GM19372 (cell line): ENCODE measurements around the gene SIGLEC15.
A peak's percentile ranks its signal among the peaks of the same experiment; 100 is the strongest.

Experiments used
- ATAC-seq: cut with Tn5 transposase; IDR thresholded peaks from one replicate; pipeline ENCODE4 v1.9.1; 2021; ENCODE audit warnings: mild to moderate bottlenecking, low read depth, moderate library complexity; ENCODE audit not compliant: unreplicated experiment

SIGLEC15 gene

GRCh38 chr18:45871431-45872084 lies 46.1 kb downstream of the SIGLEC15 start:
- ATAC-seq = no peak

DNA sequence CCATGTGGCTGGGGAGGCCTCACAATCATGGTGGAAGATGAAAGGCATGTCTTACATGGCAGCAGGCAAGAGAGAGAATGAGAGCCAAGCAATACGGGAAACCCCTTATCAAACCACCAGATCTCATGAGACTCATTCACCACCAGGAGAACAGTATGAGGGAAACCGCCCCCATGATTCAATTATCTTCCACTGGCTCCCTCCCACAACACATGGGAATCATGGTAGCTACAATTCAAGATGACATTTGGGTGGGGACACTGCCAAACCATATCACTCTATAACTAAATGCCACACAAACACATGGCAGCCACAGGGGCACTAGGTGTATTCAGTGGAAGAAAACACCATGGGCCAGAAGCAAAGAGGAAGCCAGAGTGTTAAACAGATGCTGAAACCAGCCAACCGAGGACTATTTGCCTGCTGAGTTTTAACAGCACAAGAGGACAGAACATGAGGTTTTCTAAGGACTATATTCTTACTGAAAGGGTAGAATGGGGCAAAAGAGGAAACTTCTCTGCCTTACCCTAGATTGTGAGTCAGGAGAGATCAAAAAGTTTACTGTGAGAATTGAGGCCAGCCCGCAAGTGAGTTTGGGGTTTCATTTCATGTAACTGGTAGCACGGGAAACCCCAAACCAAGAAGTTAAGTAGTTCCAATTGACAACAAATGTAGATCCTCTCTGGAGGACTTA lies 49.2 kb downstream of the SIGLEC15 start:
- ATAC-seq = peak; percentile 87

- ATAC-seq = no peak
Observed at GRCh38 chr18:45876161-45876560, 50.7 kb downstream of the SIGLEC15 start.

DNA sequence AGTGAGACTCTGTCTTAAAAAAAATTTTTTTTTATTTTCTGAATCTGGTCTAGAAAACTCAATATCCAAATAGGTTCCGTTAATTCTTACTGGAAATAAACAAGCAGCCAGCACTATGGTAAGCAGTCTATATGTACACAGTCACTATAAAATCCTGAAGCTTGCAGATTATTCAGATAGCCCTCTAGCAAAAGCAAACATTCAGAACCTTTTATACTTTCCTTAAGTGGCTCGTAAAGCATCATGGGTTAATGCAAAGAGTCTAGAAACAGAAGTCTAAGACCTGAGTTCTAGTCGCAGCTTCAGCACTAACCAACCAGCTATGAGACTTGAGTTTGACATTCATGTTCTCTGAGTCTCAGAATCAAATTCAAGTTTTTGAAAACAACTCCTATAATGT lies 51.9 kb downstream of the SIGLEC15 start:
- no peak for ATAC-seq

DNA sequence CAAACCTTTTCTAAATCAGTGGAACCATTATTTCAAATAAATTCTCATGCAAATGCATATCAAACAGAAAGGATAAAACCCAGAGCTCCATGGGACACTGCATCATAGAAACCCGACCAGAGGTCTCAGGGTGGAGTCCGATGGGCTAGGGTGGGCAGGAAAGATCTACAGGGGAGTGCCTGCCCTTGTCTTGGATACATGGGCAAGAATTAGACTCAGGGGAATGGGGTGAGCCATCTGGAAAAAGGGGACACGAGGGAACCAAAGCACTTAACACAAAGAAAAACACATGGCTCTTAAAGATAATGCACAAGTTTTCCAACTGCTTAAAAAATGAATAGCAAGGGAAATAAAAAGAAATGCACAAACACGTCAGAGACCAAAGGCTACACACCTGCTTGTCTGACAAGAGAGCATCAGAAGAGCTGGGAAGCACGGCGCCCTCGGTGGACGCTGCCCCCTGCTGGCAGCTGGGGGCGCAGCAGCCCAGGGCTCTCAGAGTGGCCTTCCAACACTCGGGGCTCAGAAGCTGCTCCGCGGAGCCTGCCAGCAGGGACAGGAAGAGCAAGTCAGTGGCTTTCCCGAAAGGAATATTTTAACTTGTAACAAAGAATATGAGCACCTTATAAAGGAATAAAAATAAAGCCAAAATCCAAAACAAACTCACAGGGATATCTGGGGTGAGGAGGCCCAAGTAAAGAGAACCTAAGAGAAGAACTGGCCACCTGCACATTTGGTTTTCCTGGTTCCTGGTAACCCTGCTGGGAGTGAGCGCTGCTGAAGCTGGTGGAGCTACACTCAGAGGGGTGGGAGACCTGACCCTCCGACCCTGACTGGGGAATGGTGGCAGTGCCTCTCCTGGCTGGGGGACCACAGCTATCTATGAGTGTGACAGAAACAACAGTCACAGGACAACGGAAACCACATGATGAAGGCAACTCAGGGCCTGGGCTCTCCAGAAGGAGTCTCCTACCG lies 54.5 kb downstream of the SIGLEC15 start:
- peak; percentile 85 for ATAC-seq

- no peak for ATAC-seq
Observed at GRCh38 chr18:45880876-45881558, 55.5 kb downstream of the SIGLEC15 start.

DNA sequence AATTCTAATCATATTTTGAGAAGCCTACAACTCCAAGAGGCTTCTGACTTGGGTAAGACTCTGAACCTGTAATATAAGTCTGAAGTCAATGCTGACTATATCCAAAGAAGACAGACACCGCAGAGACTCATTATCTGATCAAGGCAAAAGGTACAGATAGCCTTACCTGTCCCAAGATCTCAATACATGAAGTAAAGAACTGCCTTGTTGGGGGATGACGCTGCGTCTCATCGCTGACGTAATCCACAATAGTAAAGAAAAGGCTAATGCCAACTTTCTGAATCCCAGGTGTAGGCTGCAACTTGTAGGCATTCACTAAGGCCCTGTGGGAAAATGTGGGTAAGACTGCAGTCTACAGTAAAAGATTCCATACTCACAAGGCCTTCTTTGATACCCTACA lies 62.1 kb downstream of the SIGLEC15 start:
- ATAC-seq = no peak

- no peak for ATAC-seq
Observed at GRCh38 chr18:45889419-45890064, 64.1 kb downstream of the SIGLEC15 start.

- no peak for ATAC-seq
Observed at GRCh38 chr18:45890606-45891005, 65.1 kb downstream of the SIGLEC15 start.

GRCh38 chr18:45891806-45892205 lies 66.3 kb downstream of the SIGLEC15 start:
- no peak for ATAC-seq
